ENCODE data around the gene FEN1. TPM values are rescaled to one million over a fixed set of nuclear protein-coding genes. Genes with fewer than 3 reads are reported as not detected.

FEN1 gene
- total and polyA plus RNA-seq, 2 of the 13 experiments (the other 11 are each of a cell fraction or from before 2014, with no cell fraction given), result 12.4 to 102 TPM

- TF ChIP-seq NFKBIZ (CRISPR knock-in tag; IDR thresholded peaks at IDR 0.05) (0 out of 2 replicates have a peak, but pooled peaks have one; percentile 57), ZSCAN25 (CRISPR knock-in tag; IDR thresholded peaks at IDR 0.05) (no peak), ZNF20 (CRISPR knock-in tag; IDR thresholded peaks at IDR 0.05) (no peak), IRF9 (CRISPR knock-in tag; IDR thresholded peaks at IDR 0.05; ENCODE audit: borderline replicate concordance) (peak; percentile 66; the same call in 1 of the 2 replicates), ELF1 (CRISPR knock-in tag; IDR thresholded peaks at IDR 0.05) (peak; percentile 72), NFIC (IDR thresholded peaks at IDR 0.05; ENCODE audit: low read length) (no peak), GATAD1 (CRISPR knock-in tag; IDR thresholded peaks at IDR 0.05) (peak; percentile 66; the same call in 1 of the 2 replicates), ZNF574 (CRISPR knock-in tag; IDR thresholded peaks at IDR 0.05) (peak; percentile 68; the same call in 1 of the 2 replicates), ZNF460 (CRISPR knock-in tag; IDR thresholded peaks at IDR 0.05; ENCODE audit: borderline replicate concordance) (no peak), MEF2D (CRISPR knock-in tag; IDR thresholded peaks at IDR 0.05) (no peak; the same call in 1 of the 2 replicates), ZNF766 (CRISPR knock-in tag; IDR thresholded peaks at IDR 0.05; ENCODE audit: borderline replicate concordance) (no peak), ATF2 (CRISPR knock-in tag; IDR thresholded peaks at IDR 0.05) (peak; percentile 52; the same call in 1 of the 2 replicates), KDM2A (CRISPR knock-in tag; IDR thresholded peaks at IDR 0.05; ENCODE audit: borderline replicate concordance, low read depth) (peak; percentile 87), HNF1A (IDR thresholded peaks at IDR 0.05; ENCODE audit: low read depth) (no peak), HNF1A (CRISPR knock-in tag; IDR thresholded peaks at IDR 0.05; ENCODE audit: borderline replicate concordance) (peak; percentile 68; the same call in 1 of the 2 replicates), NFRKB (IDR thresholded peaks at IDR 0.05) (no peak), ZNF784 (CRISPR knock-in tag; IDR thresholded peaks at IDR 0.05; ENCODE audit: borderline replicate concordance) (0 out of 2 replicates have a peak, but pooled peaks have one; percentile 61)
Measured at GRCh38 chr11:61747192-61747966, 45.3 kb upstream of the FEN1 start (continued).
